HG03442 (cell line): ENCODE measurements around the gene CHD9.
"Not testable (repeated sequence)": the region's sequence is repeated elsewhere in the genome, so short reads cannot be mapped to it uniquely, and the experiment has no call there.

Source experiments
- ATAC-seq: cut with Tn5 transposase; IDR thresholded peaks from one replicate; pipeline ENCODE4 v1.9.1; 2021; ENCODE audit warnings: mild to moderate bottlenecking, moderate library complexity; ENCODE audit not compliant: unreplicated experiment

The CHD9 gene

GRCh38 chr16:53261276-53261675 lies 206.5 kb downstream of the CHD9 start:
- no peak for ATAC-seq

GRCh38 chr16:53262645-53263044 lies 207.9 kb downstream of the CHD9 start:
- no peak for ATAC-seq

- no peak for ATAC-seq
Observed at GRCh38 chr16:53266156-53266555, 211.4 kb downstream of the CHD9 start.

- ATAC-seq: not testable (repeated sequence)
Observed at GRCh38 chr16:53278498-53278897, 223.7 kb downstream of the CHD9 start.

GRCh38 chr16:53281280-53281679 lies 226.5 kb downstream of the CHD9 start:
- ATAC-seq: no peak

GRCh38 chr16:53281859-53282258 lies 227.1 kb downstream of the CHD9 start:
- ATAC-seq: no peak

GRCh38 chr16:53282328-53282727 lies 227.5 kb downstream of the CHD9 start:
- no peak for ATAC-seq

- no peak for ATAC-seq
Observed at GRCh38 chr16:53282975-53283946, 228.5 kb downstream of the CHD9 start.

- no peak for ATAC-seq
Observed at GRCh38 chr16:53285236-53285635, 230.4 kb downstream of the CHD9 start.

GRCh38 chr16:53290520-53290919 lies 235.7 kb downstream of the CHD9 start:
- no peak for ATAC-seq

- no peak for ATAC-seq
Observed at GRCh38 chr16:53291757-53292392, 237.1 kb downstream of the CHD9 start.

- ATAC-seq: no peak
Observed at GRCh38 chr16:53297477-53297876, 242.7 kb downstream of the CHD9 start.

- no peak for ATAC-seq
Observed at GRCh38 chr16:53304334-53304733, 249.5 kb downstream of the CHD9 start.

GRCh38 chr16:53305743-53306142 lies 251.0 kb downstream of the CHD9 start:
- no peak for ATAC-seq

GRCh38 chr16:53309457-53309856 lies 254.7 kb downstream of the CHD9 start:
- no peak for ATAC-seq

- no peak for ATAC-seq
Observed at GRCh38 chr16:53320992-53321391, 266.2 kb downstream of the CHD9 start.

GRCh38 chr16:53323924-53324323 lies 269.1 kb downstream of the CHD9 start:
- ATAC-seq: no peak

- not testable (repeated sequence) for ATAC-seq
Observed at GRCh38 chr16:53330991-53331390, 276.2 kb downstream of the CHD9 start.

GRCh38 chr16:53334581-53334980 lies 279.8 kb downstream of the CHD9 start:
- no peak for ATAC-seq

- no peak for ATAC-seq
Observed at GRCh38 chr16:53337294-53337693, 282.5 kb downstream of the CHD9 start.

GRCh38 chr16:53341792-53342191 lies 287.0 kb downstream of the CHD9 start:
- no peak for ATAC-seq

- no peak for ATAC-seq
Observed at GRCh38 chr16:53355064-53355463, 300.3 kb downstream of the CHD9 start.
